HFF-Myc (cell line): Measurements from ENCODE around the gene THAP11.

Source experiments
- DNase-seq: peaks from one replicate; pipeline ENCODE4 v3.0.0-alpha.2; 2011; ENCODE audit warnings: low read depth; ENCODE audit errors: extremely low read depth
- H3K4me3 ChIP-seq: replicated peaks from 2 replicates; pipeline ENCODE4 v1.5.1; 2011; ENCODE audit warnings: low read depth, mild to moderate bottlenecking, control low read depth, low read length
- CTCF ChIP-seq: IDR thresholded peaks from 2 replicates; pipeline ENCODE4 v1.5.1; 2012; ENCODE audit warnings: mild to moderate bottlenecking, low read depth, low read length, control low read depth; ENCODE audit errors: missing control alignments

THAP11 gene

GRCh38 chr16:67871256-67871655 is 29.1 kb downstream of the THAP11 start:
- no peak for DNase-seq
- H3K4me3 ChIP-seq, result no peak overlapping the region
- TF ChIP-seq CTCF, result no peak

GRCh38 chr16:67872131-67872630 is 30.1 kb downstream of the THAP11 start:
- no peak for DNase-seq
- no peak for TF ChIP-seq CTCF
- peak overlapping the region; percentile 93; the same call in 1 of the 2 replicates for H3K4me3 ChIP-seq

- DNase-seq, result no peak
- H3K4me3 ChIP-seq, result peak within 1 kb of the TSS; percentile 93
- no peak for TF ChIP-seq CTCF
Measured at GRCh38 chr16:67872631-67873434, 30.7 kb downstream of the THAP11 start, which contains the start of gene EDC4. EDC4 (plus strand) TSS chr16:67873052; CDS start chr16:67873262, 210 bp downstream.

GRCh38 chr16:67873435-67874370 is 31.6 kb downstream of the THAP11 start:
- no peak for TF ChIP-seq CTCF
- DNase-seq, result no peak
- H3K4me3 ChIP-seq, result peak overlapping the region; percentile 93

GRCh38 chr16:67874372-67874771 is 32.3 kb downstream of the THAP11 start:
- no peak for DNase-seq
- peak overlapping the region; percentile 93 for H3K4me3 ChIP-seq
- no peak for TF ChIP-seq CTCF

- no peak for TF ChIP-seq CTCF
- H3K4me3 ChIP-seq, result no peak overlapping the region
- no peak for DNase-seq
Measured at GRCh38 chr16:67877064-67877463, 34.9 kb downstream of the THAP11 start.
